ENCODE measurements around the gene RGS11. TPM values are rescaled to one million over a fixed set of nuclear protein-coding genes. Genes with fewer than 3 reads are reported as not detected.

The RGS11 gene
- total and polyA plus RNA-seq, 2 donors (not counting 1 experiment from before 2014, with no cell fraction given): 1.1 to 6.3 TPM

DNA sequence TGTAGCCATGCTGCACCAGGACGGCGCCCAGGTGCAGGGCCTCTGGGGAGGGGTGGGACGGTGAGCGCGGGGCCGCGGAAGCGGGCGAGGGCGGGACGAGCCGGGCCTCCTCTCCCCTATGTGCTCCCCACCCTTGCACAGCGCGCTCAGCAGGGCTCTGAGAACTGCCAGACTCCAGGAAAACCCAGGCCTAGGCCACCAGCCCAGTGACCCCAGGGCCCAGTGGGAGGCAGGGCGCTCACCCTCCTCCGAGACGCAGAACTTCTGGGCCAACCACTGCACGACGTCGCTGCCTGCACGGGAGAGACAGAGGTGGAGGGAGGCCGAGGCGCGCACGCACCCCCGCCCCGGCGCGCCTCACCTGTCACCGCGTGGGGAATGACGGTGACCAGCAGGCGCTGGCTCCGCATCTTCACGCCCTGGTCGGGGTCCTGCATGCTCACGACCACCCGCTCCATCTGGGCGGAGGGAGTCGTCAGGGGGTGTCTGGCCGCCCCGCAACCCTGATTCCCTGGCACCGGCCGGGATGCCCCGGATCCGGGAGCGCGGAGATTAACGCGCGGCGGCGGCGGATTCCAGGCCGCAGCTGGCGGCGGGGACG, 603 bp downstream of the RGS11 start:
- Histone ChIP-seq H3K9me3 (ENCODE audit: control insufficient read depth, insufficient read depth, low read depth, low read length) (no peaks in the 10 kb centered on the region), H3K4me3 (replicated peaks in 1 of 4; ENCODE audit: control extremely low read depth in 1 of 4, insufficient read depth in 1 of 4, low read depth in 3 of 4, low read length in 4 of 4) (peak overlapping the region; percentile 14 to 57 (median 28)), H3K27ac (ENCODE audit: insufficient read depth, low read length) (no peak overlapping the region), H3K36me3 (ENCODE audit: control insufficient read depth, insufficient read depth, low read length) (no peaks in the 10 kb centered on the region), H2AFZ (ENCODE audit: low read length) (peak overlapping the region; percentile 57), H3K27me3 (ENCODE audit: control insufficient read depth, insufficient read depth, low read length) (peaks cover 3% of the 10 kb centered on the region), H3K9ac (ENCODE audit: insufficient read depth, low read length) (no peak overlapping the region), H3K4me2 (ENCODE audit: extremely low read depth, insufficient read depth, low read length) (peak overlapping the region; percentile 68), H3K79me2 (ENCODE audit: control insufficient read depth, insufficient read depth, low read length) (no peaks in the 10 kb centered on the region), H4K20me1 (ENCODE audit: control insufficient read depth, extremely low read depth, insufficient read depth, low read length) (no peaks in the 10 kb centered on the region), H3K4me1 (ENCODE audit: control insufficient read depth, extremely low read depth, insufficient read depth, low read length) (no peaks in the 10 kb centered on the region)
- no peak for DNase-seq (ENCODE audit: low read depth in 2 of 2)
- TF ChIP-seq, protein P1, sequence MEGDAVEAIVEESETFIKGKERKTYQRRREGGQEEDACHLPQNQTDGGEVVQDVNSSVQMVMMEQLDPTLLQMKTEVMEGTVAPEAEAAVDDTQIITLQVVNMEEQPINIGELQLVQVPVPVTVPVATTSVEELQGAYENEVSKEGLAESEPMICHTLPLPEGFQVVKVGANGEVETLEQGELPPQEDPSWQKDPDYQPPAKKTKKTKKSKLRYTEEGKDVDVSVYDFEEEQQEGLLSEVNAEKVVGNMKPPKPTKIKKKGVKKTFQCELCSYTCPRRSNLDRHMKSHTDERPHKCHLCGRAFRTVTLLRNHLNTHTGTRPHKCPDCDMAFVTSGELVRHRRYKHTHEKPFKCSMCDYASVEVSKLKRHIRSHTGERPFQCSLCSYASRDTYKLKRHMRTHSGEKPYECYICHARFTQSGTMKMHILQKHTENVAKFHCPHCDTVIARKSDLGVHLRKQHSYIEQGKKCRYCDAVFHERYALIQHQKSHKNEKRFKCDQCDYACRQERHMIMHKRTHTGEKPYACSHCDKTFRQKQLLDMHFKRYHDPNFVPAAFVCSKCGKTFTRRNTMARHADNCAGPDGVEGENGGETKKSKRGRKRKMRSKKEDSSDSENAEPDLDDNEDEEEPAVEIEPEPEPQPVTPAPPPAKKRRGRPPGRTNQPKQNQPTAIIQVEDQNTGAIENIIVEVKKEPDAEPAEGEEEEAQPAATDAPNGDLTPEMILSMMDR (conservative IDR thresholded peaks at IDR 0.05 in 1 of 2, IDR thresholded peaks at IDR 0.05 in 1 of 2; ENCODE audit: low read depth in 1 of 2, low read length in 2 of 2): no peak
- TF ChIP-seq EZH2 (IDR thresholded peaks at IDR 0.05; ENCODE audit: low read length, missing control alignments): no peak

DNA sequence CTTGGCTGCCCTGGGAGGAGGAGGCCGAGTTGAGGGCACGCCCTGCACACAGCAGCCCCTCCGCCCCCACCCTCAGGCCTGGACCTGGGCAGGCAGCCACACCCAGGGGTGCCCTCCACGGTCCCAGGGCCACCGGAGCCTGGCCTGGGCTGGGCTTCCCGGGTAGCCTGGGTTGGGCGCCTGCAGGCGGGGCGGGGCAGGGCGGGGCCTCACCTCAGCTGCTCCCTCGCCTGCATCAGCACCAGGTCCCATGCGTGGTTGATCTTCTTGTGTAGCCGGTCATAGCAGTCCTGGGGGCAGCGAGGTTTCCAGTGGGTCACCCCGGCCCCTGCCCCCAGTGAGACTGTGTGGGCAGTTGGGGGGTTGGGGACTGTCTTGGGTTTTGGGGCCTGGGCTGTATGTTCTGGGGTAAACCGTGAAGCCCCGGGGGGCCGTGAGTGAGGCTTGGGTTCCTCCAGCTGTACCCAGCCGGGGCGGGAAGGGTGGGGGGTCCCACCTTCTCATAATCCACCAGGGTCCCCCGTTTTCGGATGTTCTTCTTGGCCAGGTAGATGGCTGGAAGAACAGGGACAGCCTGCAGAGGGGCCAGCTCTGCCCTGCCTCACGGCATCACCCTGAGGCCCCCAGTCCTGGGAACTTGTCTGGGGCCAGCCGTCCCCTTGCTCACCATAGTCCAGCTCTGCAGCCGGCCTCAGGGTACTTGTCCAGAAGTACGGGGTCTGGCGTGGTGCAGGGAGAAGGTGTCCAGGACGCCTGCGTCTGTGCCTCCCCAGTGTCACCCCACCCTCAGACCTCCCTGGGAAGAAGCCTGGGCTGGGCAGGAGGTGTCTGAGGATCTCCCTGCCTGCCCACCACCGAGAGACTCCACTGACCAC, 2.0 kb downstream of the RGS11 start:
- H4K20me1 ChIP-seq (ENCODE audit: control insufficient read depth, extremely low read depth, insufficient read depth, low read length): no peaks in the 10 kb centered on the region
- no peaks in the 10 kb centered on the region for H3K36me3 ChIP-seq (ENCODE audit: control insufficient read depth, insufficient read depth, low read length)
- DNase-seq (ENCODE audit: low read depth in 2 of 2): no peak
- no peaks in the 10 kb centered on the region for H3K4me1 ChIP-seq (ENCODE audit: control insufficient read depth, extremely low read depth, insufficient read depth, low read length)
- no peak overlapping the region for H3K9ac ChIP-seq (ENCODE audit: insufficient read depth, low read length)
- no peaks in the 10 kb centered on the region for H3K79me2 ChIP-seq (ENCODE audit: control insufficient read depth, insufficient read depth, low read length)
- H3K9me3 ChIP-seq (ENCODE audit: control insufficient read depth, insufficient read depth, low read depth, low read length): no peaks in the 10 kb centered on the region
- H3K4me3 ChIP-seq (replicated peaks in 1 of 4; ENCODE audit: control extremely low read depth in 1 of 4, insufficient read depth in 1 of 4, low read depth in 3 of 4, low read length in 4 of 4): no peak overlapping the region
- TF ChIP-seq, protein P1 (conservative IDR thresholded peaks at IDR 0.05 in 1 of 2, IDR thresholded peaks at IDR 0.05 in 1 of 2; ENCODE audit: low read depth in 1 of 2, low read length in 2 of 2): no peak
- no peak for TF ChIP-seq EZH2 (IDR thresholded peaks at IDR 0.05; ENCODE audit: low read length, missing control alignments)
- H2AFZ ChIP-seq (ENCODE audit: low read length): no peak overlapping the region
- H3K27me3 ChIP-seq (ENCODE audit: control insufficient read depth, insufficient read depth, low read length): peaks cover 3% of the 10 kb centered on the region
- no peak overlapping the region for H3K4me2 ChIP-seq (ENCODE audit: extremely low read depth, insufficient read depth, low read length)
- no peak overlapping the region for H3K27ac ChIP-seq (ENCODE audit: insufficient read depth, low read length)
